ENCODE results near the gene TSPAN12. TPM values are rescaled to one million over a fixed set of nuclear protein-coding genes. Genes with fewer than 3 reads are reported as not detected.
A peak's percentile ranks its signal among the peaks of the same experiment; 100 is the strongest.
"Not testable (repeated sequence)": the region's sequence is repeated elsewhere in the genome, so short reads cannot be mapped to it uniquely, and the experiment has no call there.

Gene TSPAN12
- total RNA-seq, 1 donor from 2014 or later = 0.92 TPM

DNA sequence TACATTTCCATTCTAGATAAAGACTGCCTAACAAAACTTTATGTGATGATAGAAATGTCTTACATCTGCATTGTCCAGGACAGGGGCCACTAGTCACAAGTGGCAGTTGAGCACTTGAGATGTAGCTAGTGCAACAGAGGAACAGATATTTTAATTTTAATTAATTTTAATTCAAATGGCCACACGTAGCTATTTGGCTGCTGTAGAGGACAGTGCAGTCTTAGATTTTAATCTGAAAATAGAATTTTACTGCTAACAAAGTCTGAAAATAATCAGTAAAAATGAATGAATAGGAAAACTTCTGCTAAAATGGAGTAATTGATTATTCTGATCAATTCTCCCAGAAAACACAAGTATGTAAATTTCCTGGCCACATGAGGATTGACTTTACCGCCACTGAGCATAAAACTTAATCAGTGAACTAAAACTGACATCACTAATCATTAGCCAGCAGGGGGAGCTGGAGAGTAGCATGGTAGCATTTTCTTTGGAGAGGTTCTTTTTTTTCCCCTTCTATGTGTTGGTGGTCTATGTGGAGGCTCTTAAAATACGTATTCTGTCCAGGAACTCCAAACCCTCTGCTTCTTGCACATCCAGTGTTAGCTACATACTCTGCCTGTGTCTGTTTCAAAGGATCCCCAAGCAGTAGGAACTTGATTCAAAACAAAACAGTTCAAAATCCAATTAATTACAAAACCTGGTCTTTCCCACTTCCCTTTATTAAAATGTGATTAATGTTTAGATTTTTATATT lies 52.1 kb downstream of the TSPAN12 start:
- peak; percentile 44 for ATAC-seq

DNA sequence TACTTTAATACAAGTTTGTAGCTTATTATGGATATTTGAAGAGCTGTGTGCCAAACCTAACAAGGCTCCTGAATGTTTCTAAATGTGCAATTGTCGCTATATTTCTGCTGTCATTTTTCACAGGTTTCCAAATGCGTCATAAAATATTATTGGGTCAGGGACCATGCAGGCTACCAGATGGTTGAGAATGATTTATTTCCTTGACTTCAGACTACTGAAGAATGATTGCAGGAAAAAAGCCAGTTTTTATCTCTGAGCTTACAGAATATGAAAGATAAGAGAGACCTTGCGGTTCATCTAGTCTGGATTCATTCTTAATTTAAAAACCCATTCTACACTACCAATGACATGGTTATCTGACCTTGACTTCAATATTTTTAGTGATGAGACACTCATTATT lies 55.2 kb downstream of the TSPAN12 start:
- ATAC-seq = no peak

DNA sequence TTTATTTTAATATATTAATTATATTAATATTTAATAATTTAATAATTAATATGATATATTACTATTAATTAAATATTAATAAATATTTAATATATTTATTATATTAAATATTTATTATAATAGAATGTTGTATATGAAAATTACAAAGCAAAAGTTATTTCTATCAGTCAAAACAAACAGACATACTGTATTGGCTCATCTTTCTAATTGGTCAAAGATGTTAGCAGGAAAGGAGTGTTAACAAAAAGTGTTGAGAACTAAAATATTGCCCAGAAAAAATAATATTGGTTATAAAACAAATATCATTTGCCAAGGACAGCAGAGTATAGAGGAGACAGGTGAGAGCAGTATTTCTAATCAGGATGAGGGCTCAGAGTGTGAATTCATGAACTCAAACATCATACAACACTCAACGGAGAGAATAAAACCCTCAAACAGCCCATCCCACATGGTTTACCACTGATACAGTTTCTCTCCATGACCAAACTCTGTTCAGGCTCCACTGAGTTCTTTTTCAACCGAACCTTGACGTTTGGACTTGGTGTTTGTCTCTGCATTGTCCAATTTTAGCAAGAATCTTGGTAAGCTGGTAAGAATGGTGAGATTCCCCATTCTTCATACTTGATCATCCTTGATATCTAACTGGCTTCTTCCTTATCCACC lies 58.0 kb downstream of the TSPAN12 start:
- no peak for ATAC-seq

DNA sequence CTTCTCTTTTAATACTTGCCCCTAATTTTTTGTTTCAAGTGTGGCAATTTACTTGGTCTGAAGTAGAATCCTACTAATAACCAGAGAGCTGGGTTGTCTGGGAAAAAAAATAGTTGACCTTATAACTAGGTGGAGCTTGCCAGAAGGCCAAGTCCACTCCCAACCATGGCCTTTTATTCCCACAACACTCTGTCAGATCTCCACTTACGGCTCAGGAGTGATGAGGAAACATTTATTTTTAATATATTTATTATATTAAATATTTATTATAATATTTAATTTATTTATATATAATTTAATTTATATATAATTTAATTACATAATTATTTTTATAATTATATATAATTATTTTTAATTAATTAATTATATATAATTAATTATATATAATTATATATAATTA lies 58.8 kb downstream of the TSPAN12 start:
- no peak for ATAC-seq

DNA sequence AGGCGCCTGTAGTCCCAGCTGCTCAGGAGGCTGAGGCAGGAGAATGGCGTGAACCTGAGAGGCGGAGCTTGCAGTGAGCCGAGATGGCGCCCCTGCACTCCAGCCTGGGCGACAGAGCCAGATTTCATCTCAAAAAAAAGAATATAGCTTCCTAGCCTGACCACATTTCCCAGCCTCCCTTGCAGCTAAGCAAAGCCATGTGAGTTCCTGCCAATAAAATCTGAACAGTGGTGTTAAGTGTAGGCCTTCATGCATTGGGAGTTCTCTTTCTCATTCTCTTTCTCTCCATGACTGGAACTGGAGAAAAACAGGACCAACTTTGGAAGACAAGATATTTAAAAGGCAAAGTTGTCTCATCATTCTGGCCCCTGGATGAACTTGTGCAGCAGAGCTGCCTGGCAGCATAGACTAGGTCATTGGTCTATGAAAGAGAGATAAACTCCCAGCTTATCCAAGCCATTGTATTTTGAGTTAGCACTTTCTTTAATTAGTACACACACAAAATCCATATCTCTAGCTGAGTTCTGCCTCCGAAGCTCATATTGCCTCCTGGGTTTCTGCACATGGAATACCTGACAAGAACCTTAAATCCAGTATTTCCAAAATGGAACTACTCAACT lies 60.8 kb downstream of the TSPAN12 start:
- no peak for ATAC-seq

DNA sequence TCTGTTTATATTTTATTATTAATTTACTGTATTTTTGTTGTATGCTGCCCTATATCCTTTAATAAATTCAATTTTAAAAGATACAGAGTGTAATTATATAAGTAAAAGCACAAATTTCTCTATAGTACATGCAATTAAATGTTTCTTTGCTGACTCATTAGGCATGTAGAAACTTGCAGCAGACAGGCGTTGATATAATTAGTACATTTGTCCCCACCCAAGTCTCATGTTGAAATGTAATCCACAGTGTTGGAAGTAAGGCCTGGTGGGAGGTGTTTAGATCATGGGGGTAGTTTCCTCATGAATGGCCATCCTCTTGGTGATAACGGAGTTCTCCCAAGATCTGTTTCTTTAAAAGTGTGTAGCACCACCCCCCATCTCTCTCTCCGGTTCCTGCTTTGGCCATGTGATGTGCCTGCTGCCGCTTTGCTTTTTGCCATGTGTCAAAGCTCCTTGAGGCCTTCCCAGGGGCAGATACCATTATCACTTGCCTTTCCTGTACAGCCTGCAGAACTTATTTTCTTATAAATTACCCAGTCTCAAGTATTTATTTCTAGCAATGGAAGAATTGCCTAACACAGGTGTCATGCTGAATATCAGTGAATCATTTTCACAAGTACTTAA lies 63.7 kb downstream of the TSPAN12 start:
- peak; percentile 65 for ATAC-seq

DNA sequence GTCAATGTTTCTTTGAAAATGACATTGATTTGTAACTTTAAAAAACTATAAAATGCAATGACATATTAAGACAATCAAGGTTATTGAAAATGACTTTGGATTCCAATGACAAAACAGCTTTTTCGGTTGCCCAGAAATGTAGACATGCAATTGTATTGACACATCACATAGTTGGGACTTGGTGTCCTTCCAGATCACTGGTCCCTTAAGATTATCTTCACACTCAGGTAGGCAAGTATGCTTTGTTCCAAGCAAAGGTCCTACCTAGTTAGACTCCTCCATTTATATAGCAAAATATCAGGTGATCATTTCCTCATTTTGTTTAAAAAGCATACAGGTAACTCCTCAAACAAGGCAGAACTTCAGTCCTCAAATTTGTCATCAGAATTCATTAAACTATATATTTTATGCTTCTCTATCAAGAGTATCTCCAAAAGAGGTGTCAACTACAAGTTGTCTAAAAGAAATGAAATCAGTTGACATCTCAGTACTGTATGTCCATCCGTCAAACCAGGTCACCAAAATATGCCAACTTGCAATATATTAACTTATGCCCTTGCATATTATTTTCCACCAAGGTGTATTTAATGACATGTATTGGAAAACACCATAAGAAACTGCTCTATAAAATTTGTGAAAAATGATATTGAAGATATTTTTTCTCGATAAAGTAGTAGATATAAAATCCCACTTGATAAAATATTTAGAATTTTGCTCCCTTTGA lies 64.6 kb downstream of the TSPAN12 start:
- ATAC-seq = no peak

DNA sequence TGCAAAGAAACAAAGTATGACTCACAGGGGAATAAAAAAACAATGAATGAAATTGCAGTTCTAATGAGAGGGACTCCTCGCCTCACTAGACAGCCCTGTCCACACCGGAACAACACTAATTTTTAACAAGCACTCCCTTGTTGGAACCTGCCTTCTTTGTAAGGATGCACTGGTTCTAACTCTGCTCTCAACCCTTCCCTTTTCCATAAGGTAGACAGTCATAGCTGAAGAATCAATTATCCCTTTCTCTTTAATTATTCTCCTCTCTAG lies 65.1 kb downstream of the TSPAN12 start:
- ATAC-seq = peak; percentile 37

DNA sequence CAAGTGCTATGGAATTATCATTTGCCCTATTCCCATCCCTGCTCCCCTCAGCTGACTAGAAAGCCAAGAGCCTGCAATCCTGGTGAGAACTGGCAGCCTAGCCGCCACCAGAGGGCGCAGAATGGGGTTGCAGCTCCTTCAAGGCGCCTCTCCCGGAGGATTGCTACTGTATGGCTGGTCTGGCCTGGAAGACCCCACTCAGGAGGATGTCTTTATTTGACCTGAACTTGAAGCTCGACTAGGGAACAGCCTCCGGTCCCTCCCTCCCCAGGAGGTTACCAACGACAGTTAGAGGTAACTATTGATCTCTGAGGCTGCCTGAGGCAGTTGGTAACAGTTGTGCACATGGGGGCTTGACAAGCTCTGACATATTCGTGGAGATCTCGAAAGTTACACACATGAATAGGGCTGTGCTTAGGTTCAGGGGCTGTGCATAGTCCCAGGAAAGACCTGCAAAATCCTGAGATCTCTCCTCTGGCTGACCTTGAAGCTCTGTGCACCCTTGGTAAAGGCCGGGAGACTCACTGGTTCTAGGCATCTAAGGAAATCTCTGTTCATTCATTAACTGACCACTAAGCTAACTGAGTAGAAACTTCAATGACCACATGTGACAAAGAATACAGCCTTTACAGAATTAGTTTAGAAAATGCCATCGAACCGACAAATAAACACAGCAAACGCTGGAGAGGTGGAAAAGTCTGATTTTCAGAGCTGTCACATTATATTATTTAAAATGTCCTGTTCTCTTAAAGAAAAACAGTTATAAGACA lies 65.7 kb downstream of the TSPAN12 start:
- peak; percentile 78 for ATAC-seq

DNA sequence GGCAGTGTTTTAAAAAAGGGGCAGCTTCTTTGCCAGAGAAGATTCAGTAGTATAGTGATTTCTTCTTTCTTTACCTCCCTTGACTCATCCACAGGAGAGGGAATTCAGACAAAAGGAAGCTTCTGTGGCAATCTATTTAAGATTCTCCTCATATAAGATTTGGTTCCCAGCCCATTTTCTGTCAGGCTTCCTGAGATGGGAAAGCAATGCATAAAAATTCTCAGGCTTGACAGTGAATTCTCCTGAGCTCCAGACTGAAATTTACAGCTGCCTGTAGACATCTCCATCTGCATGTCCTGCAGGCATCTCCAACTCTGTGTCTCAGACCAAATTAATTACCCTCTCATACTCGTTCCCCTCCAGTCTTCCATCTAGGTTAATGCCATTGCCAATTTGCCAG lies 72.8 kb downstream of the TSPAN12 start:
- no peak for ATAC-seq

DNA sequence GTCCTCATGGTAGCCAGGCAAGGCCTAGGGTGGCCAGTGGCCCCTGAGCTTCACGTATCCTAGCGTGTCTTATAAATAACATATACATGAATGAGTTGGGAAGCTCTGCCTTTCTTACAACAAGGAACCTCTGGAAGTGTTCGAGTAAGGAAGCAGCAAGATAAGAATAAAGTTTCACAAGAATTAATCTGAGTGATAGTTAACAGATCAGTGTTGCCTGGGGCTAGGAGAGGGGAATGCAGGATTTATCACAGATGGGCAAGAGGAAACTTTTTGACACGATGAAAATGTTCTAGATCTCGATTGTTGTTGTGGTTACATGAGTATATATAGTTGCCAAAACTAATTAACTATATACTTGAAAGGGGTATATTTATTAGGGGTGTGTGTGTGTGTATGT lies 74.2 kb downstream of the TSPAN12 start:
- ATAC-seq = no peak

DNA sequence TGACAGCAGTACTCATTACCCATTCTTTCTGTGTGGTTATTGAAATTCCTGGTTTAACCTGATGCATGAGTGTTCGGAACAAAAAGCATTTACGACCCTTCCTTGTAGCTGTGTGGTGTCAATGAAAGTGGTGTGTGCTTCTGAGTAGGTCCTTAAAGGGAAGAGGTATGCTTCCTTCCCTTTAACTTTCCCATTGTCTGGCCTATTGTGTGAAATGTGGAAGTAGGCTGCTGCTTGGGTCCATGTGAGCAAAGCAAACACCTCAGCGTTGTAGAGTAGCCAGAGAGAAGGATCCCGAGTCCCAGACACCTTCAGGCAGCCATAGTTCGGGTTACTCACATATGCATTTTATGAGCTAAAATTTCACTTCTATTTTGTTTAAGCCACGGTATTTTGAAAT lies 74.7 kb downstream of the TSPAN12 start:
- no peak for ATAC-seq

DNA sequence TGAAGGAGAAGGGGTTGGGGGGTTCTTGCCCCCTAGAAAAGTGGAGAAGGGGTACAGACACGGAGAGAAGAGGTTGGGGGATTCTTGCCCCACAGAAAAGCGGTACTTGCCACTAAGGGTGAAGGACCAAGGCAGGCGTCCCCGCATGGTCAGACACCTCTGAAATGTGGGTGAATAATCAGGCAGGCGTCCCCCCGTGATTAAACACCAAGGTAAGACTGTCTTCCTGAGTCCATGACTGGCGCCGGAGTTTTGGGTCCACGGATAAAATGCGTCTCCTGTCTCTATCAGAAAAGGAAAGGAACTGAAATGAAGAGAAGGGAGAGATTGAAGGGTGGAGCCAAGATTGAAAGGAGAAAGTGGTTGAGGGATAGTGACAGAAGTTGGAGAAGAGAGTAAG lies 76.0 kb downstream of the TSPAN12 start:
- ATAC-seq = not testable (repeated sequence)

DNA sequence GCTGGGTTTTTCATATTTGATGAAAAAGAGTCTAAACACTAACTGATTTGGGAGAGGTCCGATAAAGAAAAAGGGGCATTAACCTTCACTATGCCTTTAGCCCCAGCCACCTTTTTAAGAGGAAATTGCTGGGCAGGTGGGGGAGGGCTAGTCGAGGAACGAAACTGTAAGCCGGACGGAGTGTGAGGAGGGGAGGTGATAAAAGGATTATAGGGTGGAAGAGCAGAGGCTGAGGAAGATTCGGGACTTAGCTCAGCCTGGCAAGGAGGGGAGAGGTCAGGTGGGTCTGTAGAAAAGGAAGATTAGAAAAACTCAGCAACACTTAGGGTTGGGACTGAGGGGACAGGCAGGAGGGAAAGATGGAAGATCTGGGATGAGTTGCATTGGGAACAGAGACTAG lies 77.0 kb downstream of the TSPAN12 start:
- ATAC-seq = no peak

DNA sequence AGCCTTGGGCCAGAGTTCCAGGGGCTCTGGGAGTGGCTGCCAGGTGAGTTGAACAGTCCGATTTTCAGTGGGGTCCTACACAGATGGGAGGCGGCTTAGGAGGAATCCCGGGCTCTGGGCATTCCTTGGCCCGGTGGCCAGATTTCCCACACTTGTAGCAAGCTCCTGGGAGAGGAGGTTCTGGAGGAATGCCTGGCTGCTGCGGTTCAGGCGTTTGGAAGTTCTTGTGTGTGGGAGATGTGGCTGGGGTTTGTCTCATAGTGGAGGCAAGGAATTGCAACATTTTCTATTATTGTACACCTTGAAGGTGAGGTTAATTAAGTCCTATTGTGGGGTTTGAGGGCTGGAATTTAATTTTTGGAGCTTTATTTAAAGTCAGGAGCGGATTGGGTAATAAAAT lies 77.5 kb downstream of the TSPAN12 start:
- not testable (repeated sequence) for ATAC-seq

DNA sequence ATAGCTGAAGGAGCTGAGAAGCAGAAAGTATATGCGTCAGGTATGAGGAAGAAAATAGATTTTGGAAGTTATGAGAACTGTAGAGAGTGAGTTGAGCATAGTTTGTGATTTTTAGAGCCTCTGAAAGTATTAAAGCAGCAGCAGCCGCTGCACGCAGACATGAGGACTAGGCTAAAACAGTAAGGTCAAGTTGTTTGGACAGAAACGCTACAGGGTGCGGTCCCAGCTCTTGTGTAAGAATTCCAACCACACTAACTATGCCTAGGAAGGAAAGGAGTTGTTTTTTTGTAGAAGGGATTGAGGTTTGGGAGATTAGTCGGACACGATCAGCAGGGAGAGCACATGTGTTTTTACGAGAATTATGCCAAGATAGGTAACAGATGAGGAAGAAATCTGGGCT lies 78.9 kb downstream of the TSPAN12 start:
- not testable (repeated sequence) for ATAC-seq

DNA sequence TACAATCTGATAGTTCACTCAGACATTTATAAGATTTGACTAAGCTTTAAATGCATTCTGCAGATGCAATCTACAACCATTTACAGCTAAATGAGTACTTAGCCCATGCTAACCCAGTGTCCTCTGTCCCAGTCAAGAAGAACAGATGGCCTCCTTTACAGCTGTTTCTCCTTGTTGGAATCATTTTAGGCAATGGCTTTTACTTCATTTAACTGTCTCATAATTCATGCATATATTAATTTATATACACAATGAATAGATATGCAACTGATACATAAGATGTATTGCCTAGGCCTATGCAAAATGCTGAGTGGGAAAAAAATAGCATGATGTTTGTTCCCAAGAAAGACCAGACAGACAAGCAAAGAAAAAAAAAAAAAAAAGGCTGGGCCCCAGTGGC lies 82.2 kb downstream of the TSPAN12 start:
- ATAC-seq = no peak

DNA sequence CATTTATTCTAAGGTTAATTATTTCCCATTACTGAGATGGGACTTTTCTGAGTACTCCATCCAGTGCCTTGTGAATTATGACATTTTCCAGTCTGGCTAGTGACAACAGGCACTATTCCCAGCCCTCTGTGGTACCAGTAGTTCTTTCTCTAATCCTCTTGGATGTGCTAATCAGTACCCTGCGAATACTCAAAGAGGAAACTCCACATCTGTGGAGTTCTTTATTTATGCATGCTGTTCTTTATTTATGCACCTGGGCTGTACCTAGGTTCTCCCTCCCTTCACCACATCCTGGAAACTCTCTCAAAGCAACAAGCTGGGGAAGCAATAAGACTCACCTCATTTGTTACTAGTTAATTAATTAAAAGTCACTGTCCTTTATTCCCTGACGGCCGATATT lies 83.5 kb downstream of the TSPAN12 start:
- no peak for ATAC-seq

DNA sequence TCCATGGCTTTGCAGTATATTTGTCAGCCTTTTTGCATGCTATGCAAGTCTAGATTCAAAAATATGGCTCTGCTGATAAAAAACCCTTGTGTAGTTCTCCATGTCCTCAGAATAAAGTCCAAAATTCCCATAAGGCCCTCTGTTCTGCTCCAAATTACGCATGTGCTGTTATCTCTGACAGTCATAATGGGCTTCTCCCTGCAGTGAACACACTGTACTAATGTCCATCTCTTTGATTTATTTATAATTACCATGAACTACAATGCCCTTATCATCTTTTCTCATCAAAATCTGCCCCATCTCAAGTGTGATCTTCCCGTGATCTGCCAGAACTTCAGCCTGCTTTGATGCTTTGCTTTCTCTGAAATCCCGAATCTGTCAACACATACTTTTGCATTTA lies 87.7 kb downstream of the TSPAN12 start:
- ATAC-seq = no peak

DNA sequence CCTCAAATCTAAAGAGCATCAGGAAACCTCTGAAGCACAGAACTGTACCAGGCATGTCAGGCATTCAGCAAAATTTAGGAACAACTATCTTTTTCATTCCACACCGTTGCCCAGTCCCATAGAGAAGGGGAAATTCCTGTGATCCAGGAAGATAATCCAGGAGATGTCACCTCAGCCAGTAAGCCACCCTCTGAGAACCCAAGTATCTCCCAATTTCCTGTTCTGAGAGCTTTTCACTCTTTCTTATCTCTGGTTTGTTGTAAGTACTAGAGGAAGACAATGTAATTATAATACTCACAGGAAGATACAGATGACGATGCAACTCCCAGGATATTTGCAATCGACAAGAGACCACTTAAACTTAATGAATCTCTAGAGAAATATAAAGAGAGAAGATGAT lies 97.1 kb downstream of the TSPAN12 start:
- ATAC-seq = no peak

DNA sequence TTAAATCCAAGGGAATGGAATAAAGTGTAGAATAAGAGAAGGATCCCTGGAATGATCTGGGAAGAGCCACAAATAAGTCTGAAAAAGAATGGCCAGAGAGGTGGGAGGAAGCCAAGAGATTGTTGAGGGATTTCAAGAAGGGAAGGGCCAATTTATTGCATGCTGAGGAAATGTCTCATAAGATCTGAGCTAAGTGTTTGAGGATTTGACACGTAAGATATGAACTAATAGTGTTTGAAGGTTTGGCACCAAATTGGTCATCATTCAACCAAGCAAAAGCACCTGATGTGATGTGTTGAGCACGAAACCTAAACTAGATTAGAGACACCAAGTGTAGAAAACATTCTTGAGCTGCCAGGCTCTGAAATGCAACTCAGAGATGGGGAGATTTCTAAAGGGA lies 97.9 kb downstream of the TSPAN12 start:
- ATAC-seq = no peak

DNA sequence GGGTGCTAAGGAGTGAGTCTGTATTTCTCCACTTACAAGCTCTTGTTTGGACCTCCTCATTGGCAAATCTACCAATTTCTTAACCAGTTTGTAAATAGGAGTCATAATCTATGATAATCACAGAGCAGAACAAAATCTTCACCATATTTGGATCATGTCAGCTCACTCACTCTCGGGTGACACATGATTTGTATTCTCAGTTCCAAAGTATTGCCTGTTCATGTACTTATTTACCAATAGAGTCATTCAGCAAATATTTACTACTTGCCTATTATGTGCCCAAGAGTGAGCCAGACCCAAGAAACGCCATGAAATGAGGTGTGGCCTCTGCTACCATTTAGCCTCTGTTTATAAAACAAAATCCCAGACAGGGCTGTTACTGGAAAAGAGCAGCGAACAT lies 114.8 kb downstream of the TSPAN12 start:
- no peak for ATAC-seq
